A673 (cell line): ENCODE measurements around the gene MRPL28.

Source experiments
- EZH2 ChIP-seq: fragments of 200-600 bp; sonication (generic); IDR thresholded peaks from 2 replicates; pipeline ENCODE4 v1.6.1; 2017; ENCODE audit warnings: borderline replicate concordance, low read depth, mild to moderate bottlenecking, mixed read lengths, antibody characterized with exemption, low read length; ENCODE audit not compliant: poor library complexity, severe bottlenecking
- TF ChIP-seq, protein P1 (sequence below): fragments of 300-800, 200-600 bp; sonication (generic); conservative IDR thresholded peaks from 2 replicates; pipeline ENCODE4 v1.5.1; 2017; ENCODE audit warnings: low read depth, mild to moderate bottlenecking, antibody characterized with exemption, low read length, moderate library complexity, mixed read lengths

DNA sequence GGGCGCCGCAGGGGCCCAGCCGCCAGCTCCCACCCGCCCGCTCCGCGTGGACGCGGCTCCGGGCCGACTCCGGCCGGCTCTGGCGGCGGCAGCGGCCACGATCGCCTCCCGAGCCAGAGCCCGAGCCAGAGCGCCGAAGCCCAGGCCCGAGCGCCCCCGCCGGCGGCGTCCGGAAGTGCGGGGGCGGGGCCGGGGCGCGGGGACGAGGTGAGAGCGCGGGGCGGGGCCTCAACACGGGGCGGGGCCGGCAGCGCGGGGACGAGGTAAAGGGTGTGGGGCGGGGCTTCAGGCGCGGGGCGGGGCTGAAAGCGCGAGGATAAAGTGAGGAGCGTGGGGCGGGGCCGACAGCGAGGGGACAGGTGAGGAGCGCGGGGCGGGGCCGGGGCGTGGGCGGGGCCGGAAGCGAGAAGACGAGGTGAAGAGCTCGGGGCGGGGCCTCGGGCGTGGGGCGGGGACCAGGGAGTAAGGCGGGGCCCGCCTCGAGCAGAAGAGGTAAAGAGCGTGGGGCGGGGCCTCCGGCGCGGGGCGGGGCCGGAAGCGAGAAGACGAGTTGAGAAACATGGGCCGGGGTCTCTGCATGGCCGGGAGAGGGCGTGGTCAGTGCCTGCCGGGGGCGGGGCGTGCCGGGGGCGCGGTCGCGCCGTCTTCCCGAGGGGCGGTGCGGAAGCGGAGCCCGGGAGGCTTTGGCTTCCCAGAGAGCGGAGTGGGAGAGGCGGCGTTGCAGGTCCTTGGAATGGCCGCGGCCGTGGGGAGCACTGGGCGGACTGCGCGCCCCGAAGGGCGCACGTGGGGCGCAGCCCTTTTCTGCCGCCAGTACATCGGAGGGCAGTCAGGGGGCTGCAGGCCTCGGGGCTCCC is 17.6 kb downstream of the MRPL28 start, which contains the start of gene AXIN1:
- no peak for TF ChIP-seq EZH2
- TF ChIP-seq, protein P1, sequence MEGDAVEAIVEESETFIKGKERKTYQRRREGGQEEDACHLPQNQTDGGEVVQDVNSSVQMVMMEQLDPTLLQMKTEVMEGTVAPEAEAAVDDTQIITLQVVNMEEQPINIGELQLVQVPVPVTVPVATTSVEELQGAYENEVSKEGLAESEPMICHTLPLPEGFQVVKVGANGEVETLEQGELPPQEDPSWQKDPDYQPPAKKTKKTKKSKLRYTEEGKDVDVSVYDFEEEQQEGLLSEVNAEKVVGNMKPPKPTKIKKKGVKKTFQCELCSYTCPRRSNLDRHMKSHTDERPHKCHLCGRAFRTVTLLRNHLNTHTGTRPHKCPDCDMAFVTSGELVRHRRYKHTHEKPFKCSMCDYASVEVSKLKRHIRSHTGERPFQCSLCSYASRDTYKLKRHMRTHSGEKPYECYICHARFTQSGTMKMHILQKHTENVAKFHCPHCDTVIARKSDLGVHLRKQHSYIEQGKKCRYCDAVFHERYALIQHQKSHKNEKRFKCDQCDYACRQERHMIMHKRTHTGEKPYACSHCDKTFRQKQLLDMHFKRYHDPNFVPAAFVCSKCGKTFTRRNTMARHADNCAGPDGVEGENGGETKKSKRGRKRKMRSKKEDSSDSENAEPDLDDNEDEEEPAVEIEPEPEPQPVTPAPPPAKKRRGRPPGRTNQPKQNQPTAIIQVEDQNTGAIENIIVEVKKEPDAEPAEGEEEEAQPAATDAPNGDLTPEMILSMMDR: peak; percentile 25; the same call in 1 of the 2 replicates
